Astrocyte (in vitro differentiated cells and primary cell): ENCODE results near the gene MYL4. TPM values are rescaled to one million over a fixed set of nuclear protein-coding genes. Genes with fewer than 3 reads are reported as not detected.
A peak's percentile ranks its signal among the peaks of the same experiment; 100 is the strongest.
"Not testable (repeated sequence)": the region's sequence is repeated elsewhere in the genome, so short reads cannot be mapped to it uniquely, and the experiment has no call there.

Source experiments
- DNase-seq: peaks from one replicate; pipeline ENCODE4 v3.0.0-alpha.2; 2010; ENCODE audit warnings: low read depth
- FAIRE-seq: peaks from 2 replicates; lab custom pipeline; 2011; peaks lifted over from hg19 to GRCh38; lab: Jason Lieb, UNC
- H2AFZ ChIP-seq: 2 replicates; pipeline ENCODE4 v1.6.0; 2012; ENCODE audit warnings: low read depth, low read length, inconsistent platforms
- H3K27ac ChIP-seq: 2 replicates; pipeline ENCODE4 v1.5.1; 2011; ENCODE audit warnings: low read depth, low read length, inconsistent platforms
- H3K27me3 ChIP-seq: 2 replicates; pipeline ENCODE4 v1.6.0; 2011; ENCODE audit warnings: low read length, inconsistent platforms; ENCODE audit not compliant: insufficient read depth
- H3K36me3 ChIP-seq: 2 replicates; pipeline ENCODE4 v1.5.1; 2011; ENCODE audit warnings: low read length, inconsistent platforms; ENCODE audit not compliant: insufficient read depth
- H3K4me1 ChIP-seq: 2 replicates; pipeline ENCODE4 v1.5.1; 2011; ENCODE audit warnings: low read length, inconsistent platforms; ENCODE audit not compliant: insufficient read depth
- H3K4me2 ChIP-seq: 2 replicates; pipeline ENCODE4 v1.6.0; 2012; ENCODE audit warnings: low read length, inconsistent platforms
- H3K4me3 ChIP-seq: 2 replicates; pipeline ENCODE4 v1.5.1; 2011; ENCODE audit warnings: low read depth, mild to moderate bottlenecking, low read length, inconsistent platforms; ENCODE audit not compliant: insufficient read depth
- H3K79me2 ChIP-seq: 2 replicates; pipeline ENCODE4 v1.6.0; 2012; ENCODE audit warnings: mild to moderate bottlenecking, low read length, inconsistent platforms; ENCODE audit not compliant: insufficient read depth
- H3K9ac ChIP-seq: 2 replicates; pipeline ENCODE4 v1.6.0; 2012; ENCODE audit warnings: mild to moderate bottlenecking, low read length, inconsistent platforms
- H3K9me3 ChIP-seq: 2 replicates; pipeline ENCODE4 v1.5.1; 2012; ENCODE audit warnings: low read depth, mild to moderate bottlenecking, low read length, inconsistent platforms; ENCODE audit not compliant: insufficient read depth
- H4K20me1 ChIP-seq: 2 replicates; pipeline ENCODE4 v1.6.0; 2012; ENCODE audit warnings: low read length, inconsistent platforms; ENCODE audit not compliant: insufficient read depth
- H3K27ac Mint-ChIP-seq: one replicate; pipeline ENCODE4 v1.8.0; 2021; ENCODE audit warnings: mild to moderate bottlenecking, mixed read lengths; ENCODE audit not compliant: unreplicated experiment
- H3K27me3 Mint-ChIP-seq: one replicate; pipeline ENCODE4 v1.8.0; 2021; ENCODE audit warnings: low read depth, mixed read lengths; ENCODE audit not compliant: unreplicated experiment
- H3K36me3 Mint-ChIP-seq: one replicate; pipeline ENCODE4 v1.8.0; 2021; ENCODE audit warnings: low read depth, mixed read lengths; ENCODE audit not compliant: unreplicated experiment
- H3K4me1 Mint-ChIP-seq: one replicate; pipeline ENCODE4 v1.8.0; 2021; ENCODE audit warnings: low read depth, mixed read lengths; ENCODE audit not compliant: unreplicated experiment
- H3K4me3 Mint-ChIP-seq: one replicate; pipeline ENCODE4 v1.8.0; 2021; ENCODE audit warnings: mild to moderate bottlenecking, moderate library complexity, mixed read lengths; ENCODE audit not compliant: unreplicated experiment
- H3K9me3 Mint-ChIP-seq: one replicate; pipeline ENCODE4 v1.8.0; 2021; ENCODE audit warnings: mild to moderate bottlenecking, mixed read lengths; ENCODE audit not compliant: unreplicated experiment
- CTCF ChIP-seq: IDR thresholded peaks from 2 replicates; pipeline ENCODE4 v1.5.1; 2011; ENCODE audit warnings: low read depth, mild to moderate bottlenecking, inconsistent platforms, low read length, moderate library complexity; ENCODE audit not compliant: insufficient read depth
- EZH2 ChIP-seq: IDR thresholded peaks from 2 replicates; pipeline ENCODE4 v1.6.1; 2012; ENCODE audit warnings: mild to moderate bottlenecking, low read length, inconsistent platforms; ENCODE audit not compliant: insufficient read depth
- total RNA-seq: library from RNA; stranded (reverse); gene quantifications from 2 replicates; pipeline ENCODE4 v1.2.1, GENCODE V29; 2021

The MYL4 gene
- total RNA-seq, 1 donor from 2014 or later: 22.7 TPM

DNA sequence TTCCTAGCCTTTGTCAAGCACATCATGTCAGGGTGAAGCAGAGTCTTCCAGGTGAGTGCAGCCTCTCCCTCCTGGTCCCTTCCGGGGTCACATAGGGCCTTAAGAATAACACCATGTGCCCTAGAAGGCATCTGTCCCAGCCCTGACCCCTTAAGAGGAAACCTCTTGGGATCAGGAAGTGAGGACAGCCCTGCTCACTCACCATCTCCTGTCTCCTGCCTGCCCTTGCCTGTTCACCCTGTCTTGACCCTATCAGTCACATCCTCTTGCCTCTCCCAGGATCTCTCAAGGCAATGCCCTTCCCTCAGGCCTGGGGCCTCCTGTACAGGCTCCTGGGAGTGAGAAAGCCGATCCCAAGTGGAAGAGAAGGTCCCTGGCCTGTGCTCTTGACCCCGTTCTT, 13.9 kb downstream of the MYL4 start:
- H3K27me3 ChIP-seq: no peaks in the 10 kb centered on the region
- TF ChIP-seq CTCF (no peak), EZH2 (no peak)
- Mint-ChIP-seq H3K27me3 (peaks cover 19% of the 10 kb centered on the region), H3K9me3 (peaks cover 20% of the 10 kb centered on the region), H3K4me1 (peaks cover 28% of the 10 kb centered on the region), H3K4me3 (no peak overlapping the region), H3K27ac (no peak overlapping the region), H3K36me3 (peaks cover 18% of the 10 kb centered on the region)
- H3K36me3 ChIP-seq: no peaks in the 10 kb centered on the region
- no peaks in the 10 kb centered on the region for H3K79me2 ChIP-seq
- DNase-seq (no peak), FAIRE-seq (no peak)
- no peak overlapping the region for H3K9ac ChIP-seq
- H3K4me3 ChIP-seq: no peak overlapping the region
- H4K20me1 ChIP-seq: no peaks in the 10 kb centered on the region
- no peak overlapping the region for H3K4me2 ChIP-seq
- H2AFZ ChIP-seq: no peak overlapping the region
- no peak overlapping the region for H3K27ac ChIP-seq
- peaks cover 24% of the 10 kb centered on the region for H3K4me1 ChIP-seq
- H3K9me3 ChIP-seq: no peaks in the 10 kb centered on the region

DNA sequence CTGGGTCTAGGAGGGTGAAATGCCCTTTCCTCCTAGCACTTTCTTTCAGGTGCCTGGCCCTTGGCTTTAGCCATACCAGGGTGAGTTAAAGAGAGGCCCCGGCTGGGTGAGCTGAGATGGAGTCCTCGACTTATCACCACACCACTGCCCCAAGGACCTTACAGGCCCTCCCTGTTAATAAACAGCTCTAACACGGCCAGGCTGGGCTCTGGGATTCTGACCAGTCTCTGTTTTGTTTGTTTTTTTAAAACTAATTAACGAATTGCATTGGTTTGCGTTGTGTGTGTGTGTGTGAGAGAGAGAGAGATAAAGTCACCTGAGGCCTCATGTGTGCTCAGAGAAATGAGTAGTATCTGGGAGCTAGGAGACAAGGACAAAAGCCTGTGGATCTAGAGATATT, 14.3 kb downstream of the MYL4 start:
- no peak for DNase-seq
- no peak for FAIRE-seq
- H3K36me3 ChIP-seq: no peaks in the 10 kb centered on the region
- no peak overlapping the region for H3K27ac Mint-ChIP-seq
- no peaks in the 10 kb centered on the region for H4K20me1 ChIP-seq
- no peak overlapping the region for H2AFZ ChIP-seq
- peaks cover 19% of the 10 kb centered on the region for H3K27me3 Mint-ChIP-seq
- peaks cover 28% of the 10 kb centered on the region for H3K4me1 Mint-ChIP-seq
- no peak overlapping the region for H3K4me2 ChIP-seq
- H3K9me3 Mint-ChIP-seq: peaks cover 20% of the 10 kb centered on the region
- H3K4me1 ChIP-seq: peaks cover 24% of the 10 kb centered on the region
- no peak overlapping the region for H3K4me3 Mint-ChIP-seq
- no peak overlapping the region for H3K4me3 ChIP-seq
- no peaks in the 10 kb centered on the region for H3K27me3 ChIP-seq
- H3K36me3 Mint-ChIP-seq: peaks cover 18% of the 10 kb centered on the region
- H3K79me2 ChIP-seq: no peaks in the 10 kb centered on the region
- H3K27ac ChIP-seq: no peak overlapping the region
- TF ChIP-seq EZH2 (no peak), CTCF (no peak)
- no peak overlapping the region for H3K9ac ChIP-seq
- H3K9me3 ChIP-seq: no peaks in the 10 kb centered on the region

GRCh38 chr17:47224077-47224476, 14.9 kb downstream of the MYL4 start:
- H3K9me3 Mint-ChIP-seq: peaks cover 20% of the 10 kb centered on the region
- not testable (repeated sequence) for H3K27ac Mint-ChIP-seq, H4K20me1 ChIP-seq, H3K9me3 ChIP-seq, DNase-seq, H3K27ac ChIP-seq, H3K79me2 ChIP-seq, FAIRE-seq, H3K4me2 ChIP-seq, H3K27me3 ChIP-seq, H3K36me3 ChIP-seq, H2AFZ ChIP-seq, H3K4me3 ChIP-seq, H3K9ac ChIP-seq
- peaks cover 18% of the 10 kb centered on the region for H3K36me3 Mint-ChIP-seq
- H3K27me3 Mint-ChIP-seq: peaks cover 19% of the 10 kb centered on the region
- H3K4me1 ChIP-seq: peaks cover 24% of the 10 kb centered on the region
- H3K4me1 Mint-ChIP-seq: peaks cover 28% of the 10 kb centered on the region
- peak overlapping the region; percentile 60 for H3K4me3 Mint-ChIP-seq
